Inferior parietal cortex (tissue), 1 donor: ENCODE data around the gene TECPR2.

Experiments used
- DNase-seq: peaks from one replicate; pipeline ENCODE4 v3.0.0-alpha.2; 2016; ENCODE audit errors: extremely low spot score

Gene TECPR2

DNA sequence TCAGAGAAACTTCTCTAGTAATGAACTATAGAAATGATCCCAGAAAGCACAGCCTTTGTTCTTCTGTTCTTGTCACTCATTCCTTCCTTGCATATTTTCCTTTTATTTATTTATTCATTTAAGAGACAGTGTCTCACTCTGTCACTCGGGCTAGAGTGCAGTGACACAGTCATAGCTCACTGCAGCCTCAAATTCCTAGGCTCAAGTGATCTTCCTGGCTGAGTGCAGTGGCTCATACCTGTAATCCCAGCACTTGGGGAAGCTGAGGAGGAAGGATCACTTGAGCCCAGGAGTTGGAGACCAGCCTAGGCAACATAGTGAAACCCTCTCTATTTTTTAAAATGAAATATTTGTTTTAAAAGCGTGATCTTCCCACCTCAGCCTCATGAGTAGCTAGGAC, 11.5 kb downstream of the TECPR2 start:
- DNase-seq = no peak

- DNase-seq = no peak
Observed at GRCh38 chr14:102375119-102375518, 12.4 kb downstream of the TECPR2 start.

DNA sequence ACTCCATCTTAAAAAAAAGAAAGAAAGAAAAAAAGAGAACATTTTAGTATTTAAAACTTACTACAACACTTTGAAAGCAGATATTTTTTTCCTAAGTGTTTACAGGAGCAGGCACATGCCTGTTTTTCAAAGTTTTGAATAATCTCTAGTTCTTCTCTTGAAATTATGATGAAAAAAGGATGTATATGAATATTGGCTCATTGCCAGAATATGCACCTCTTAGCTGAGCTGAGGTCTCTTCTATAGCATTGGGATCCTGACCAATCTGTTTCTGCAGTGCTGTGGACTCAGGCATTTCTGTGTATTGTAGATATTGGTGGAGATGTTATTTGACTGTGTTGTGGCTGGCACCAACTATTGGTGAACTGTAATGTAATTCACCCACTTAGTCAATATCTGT, 15.0 kb downstream of the TECPR2 start:
- no peak for DNase-seq

GRCh38 chr14:102378830-102379229, 16.1 kb downstream of the TECPR2 start:
- DNase-seq = no peak

- DNase-seq = no peak
Observed at GRCh38 chr14:102387086-102387485, 24.3 kb downstream of the TECPR2 start.

- DNase-seq = no peak
Observed at GRCh38 chr14:102389246-102389645, 26.5 kb downstream of the TECPR2 start.

DNA sequence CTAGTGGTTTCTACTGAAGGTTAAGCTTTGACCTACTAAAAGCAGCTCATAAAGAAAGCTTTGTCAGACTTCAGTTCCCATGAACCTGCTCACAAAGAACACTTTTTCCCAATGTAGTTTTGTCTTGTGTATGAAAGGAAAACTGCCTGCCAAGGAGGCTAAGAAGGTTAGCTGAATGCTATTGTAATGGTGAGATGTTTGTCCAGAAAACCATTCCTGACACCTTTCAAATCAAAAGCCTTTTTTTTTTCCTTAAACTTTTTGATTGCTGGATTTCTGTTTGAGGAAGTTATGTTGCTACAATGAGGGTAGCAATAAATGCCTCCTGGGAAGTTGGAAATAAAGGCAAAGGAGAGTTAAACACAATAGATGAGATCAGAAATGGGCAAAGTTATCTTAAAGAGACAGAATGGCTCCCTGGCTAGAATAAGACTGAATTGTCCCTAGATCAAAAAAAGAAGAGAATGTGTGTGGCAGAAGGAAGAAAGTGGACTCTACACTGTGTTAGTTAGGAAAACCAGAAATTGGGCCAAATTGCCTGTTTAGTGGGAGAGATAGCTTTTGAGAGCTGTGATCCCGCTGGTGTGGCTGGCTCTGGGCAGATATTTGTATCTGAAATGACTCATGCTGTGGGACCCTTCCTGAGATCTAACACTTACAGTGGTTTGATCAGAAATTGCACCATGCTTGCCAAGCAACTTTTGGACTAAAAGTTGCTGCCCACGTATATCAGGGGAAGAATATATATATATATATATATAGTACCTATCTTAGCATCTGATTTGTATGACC, 27.5 kb downstream of the TECPR2 start:
- no peak for DNase-seq

DNA sequence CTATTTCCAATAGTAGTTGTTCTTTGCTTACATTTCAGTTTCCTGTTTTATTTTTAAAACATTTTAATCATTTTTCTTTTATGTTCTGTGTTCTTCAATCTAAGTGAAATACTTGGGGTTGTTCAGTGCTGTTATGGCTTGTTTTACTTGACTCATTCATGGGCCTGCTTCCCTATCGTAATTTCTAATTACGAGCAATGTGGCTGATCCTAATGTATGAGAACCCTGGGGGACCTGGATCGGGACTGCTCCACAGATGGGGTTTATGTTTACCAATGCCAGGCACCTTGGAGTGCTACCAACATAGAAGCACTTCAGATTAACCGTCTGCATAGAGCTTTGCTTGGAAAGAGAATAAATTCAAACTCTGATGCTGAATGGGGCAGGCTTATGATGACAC, 29.8 kb downstream of the TECPR2 start:
- no peak for DNase-seq

DNA sequence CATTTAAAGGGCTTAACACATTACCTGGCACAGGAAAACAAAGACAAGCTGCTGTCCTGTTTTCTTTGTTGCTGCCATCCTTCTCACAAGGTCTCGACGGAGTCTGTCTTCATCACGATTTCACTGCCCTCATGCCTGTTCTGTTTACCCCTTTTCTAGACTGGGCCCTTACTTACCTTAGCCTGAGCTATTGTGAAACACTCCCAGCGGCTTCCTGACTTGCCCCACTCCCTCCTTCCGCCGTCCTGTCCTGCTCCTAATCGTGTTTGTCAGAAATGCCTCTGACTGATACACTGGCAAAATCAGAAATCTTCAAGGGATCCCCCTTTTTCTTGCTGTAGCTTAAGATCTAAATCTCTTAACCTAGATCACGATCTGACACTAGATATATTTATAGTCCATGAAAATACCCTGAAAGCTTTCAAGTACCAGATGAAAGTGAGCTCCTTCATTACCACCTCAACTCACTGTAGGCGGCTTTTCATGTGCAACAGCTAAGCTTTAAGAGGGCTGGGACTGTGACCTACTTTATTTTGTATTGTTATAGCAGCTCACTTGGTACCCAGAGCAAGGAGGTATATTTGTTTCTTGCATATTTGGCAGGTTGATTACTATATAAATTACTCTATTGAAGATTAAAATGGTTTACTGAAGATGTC, 32.1 kb downstream of the TECPR2 start:
- no peak for DNase-seq

GRCh38 chr14:102396521-102396920, 33.8 kb downstream of the TECPR2 start:
- no peak for DNase-seq

GRCh38 chr14:102403028-102403427, 40.3 kb downstream of the TECPR2 start:
- DNase-seq = no peak

GRCh38 chr14:102407258-102407657, 44.5 kb downstream of the TECPR2 start:
- DNase-seq = no peak

GRCh38 chr14:102408724-102409123, 46.0 kb downstream of the TECPR2 start:
- DNase-seq = no peak

- DNase-seq = no peak
Observed at GRCh38 chr14:102415671-102416070, 52.9 kb downstream of the TECPR2 start.

DNA sequence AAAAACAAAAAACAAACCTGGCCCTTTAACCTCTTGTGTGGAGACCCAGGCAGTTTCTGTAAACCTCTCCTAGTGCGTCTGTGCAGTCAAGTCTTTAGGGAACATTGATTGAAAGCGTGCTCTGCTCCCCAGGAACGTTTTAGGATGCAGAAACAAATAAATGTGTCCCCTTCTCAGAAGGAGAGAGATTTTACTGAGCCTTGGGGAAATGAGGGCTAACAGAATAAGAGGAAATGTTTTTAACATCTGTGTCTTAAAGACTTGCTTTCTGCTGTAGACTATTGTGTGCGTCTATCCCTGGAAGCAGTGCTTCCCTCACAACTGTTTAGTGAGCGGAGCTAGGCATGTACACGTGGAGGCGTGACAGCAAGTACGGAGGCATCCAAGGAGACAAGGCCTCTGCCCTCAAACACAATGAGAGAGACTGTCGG, 54.3 kb downstream of the TECPR2 start:
- no peak for DNase-seq

- no peak for DNase-seq
Observed at GRCh38 chr14:102417646-102418045, 54.9 kb downstream of the TECPR2 start.

DNA sequence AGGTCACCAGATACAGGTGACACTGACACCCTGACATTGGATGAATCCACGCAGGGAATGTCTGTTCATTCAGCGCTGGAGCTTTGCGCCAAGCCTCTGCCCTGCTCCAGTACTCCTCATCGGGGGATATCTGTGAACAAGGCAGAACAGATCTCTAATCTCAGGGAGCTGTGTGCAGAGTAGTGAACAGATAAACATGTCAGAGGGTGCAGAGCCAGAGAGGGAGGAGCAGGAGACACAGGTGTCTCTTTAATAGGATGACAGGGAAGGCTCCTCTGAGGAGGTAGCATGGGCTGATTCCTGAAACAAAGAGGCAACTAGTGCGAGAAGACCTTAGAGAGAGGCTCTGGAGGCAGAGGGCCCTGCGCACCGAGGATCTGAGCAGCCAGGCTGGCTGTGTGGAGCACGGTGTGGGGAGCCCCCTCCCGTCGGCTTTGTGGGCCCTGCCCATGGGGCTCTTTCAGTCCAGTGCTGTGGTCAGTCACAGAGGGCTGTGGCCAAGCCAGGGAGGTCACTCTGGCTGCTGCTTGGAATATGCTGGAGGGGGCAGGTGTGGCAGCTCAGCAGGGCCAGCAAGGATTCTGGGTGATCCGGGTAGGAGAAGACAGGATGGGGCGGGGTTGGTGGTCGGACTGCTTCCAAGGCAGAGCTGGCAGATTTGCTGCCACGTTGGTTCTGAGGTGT, 55.6 kb downstream of the TECPR2 start:
- no peak for DNase-seq

DNA sequence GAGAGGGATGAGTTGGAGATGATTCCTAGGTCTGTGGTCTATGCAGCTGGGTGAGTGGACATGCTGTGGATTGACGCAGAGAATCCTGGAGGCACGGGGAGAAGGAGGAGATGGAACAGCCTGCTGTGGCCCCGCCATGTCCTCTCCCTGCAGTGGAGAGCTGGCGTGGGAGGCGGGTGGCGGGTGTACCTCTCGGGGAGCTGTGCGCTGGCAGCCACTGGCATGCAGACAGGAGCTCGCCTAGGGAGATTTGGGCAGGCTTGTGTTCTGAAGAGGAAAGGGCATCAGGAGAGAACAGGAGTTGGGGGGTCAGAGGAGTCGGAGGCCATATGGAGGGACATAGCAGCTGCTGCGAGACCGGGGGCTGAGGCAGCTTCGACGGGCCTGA, 56.1 kb downstream of the TECPR2 start:
- DNase-seq = no peak

- no peak for DNase-seq
Observed at GRCh38 chr14:102419276-102419675, 56.5 kb downstream of the TECPR2 start.

- DNase-seq = no peak
Observed at GRCh38 chr14:102419716-102420115, 57.0 kb downstream of the TECPR2 start.

GRCh38 chr14:102421411-102422057, 58.8 kb downstream of the TECPR2 start:
- DNase-seq = no peak

GRCh38 chr14:102424520-102424919, 61.8 kb downstream of the TECPR2 start:
- no peak for DNase-seq
